GM10266 (cell line): ENCODE results near the gene MCM3AP.

Source experiments
- DNase-seq: peaks from one replicate; pipeline ENCODE4 v3.0.0; 2012; ENCODE audit errors: extremely low spot score
- TF ChIP-seq, protein P1 (sequence below): IDR thresholded peaks from 2 replicates; pipeline ENCODE4 v1.5.1; 2012; ENCODE audit warnings: mild to moderate bottlenecking, low read depth; ENCODE audit not compliant: control insufficient read depth, insufficient read depth; ENCODE audit errors: missing control alignments

MCM3AP gene

GRCh38 chr21:46195595-46196195 lies 89.7 kb downstream of the MCM3AP start:
- no peak for DNase-seq
- TF ChIP-seq, protein P1, sequence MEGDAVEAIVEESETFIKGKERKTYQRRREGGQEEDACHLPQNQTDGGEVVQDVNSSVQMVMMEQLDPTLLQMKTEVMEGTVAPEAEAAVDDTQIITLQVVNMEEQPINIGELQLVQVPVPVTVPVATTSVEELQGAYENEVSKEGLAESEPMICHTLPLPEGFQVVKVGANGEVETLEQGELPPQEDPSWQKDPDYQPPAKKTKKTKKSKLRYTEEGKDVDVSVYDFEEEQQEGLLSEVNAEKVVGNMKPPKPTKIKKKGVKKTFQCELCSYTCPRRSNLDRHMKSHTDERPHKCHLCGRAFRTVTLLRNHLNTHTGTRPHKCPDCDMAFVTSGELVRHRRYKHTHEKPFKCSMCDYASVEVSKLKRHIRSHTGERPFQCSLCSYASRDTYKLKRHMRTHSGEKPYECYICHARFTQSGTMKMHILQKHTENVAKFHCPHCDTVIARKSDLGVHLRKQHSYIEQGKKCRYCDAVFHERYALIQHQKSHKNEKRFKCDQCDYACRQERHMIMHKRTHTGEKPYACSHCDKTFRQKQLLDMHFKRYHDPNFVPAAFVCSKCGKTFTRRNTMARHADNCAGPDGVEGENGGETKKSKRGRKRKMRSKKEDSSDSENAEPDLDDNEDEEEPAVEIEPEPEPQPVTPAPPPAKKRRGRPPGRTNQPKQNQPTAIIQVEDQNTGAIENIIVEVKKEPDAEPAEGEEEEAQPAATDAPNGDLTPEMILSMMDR = no peak

DNA sequence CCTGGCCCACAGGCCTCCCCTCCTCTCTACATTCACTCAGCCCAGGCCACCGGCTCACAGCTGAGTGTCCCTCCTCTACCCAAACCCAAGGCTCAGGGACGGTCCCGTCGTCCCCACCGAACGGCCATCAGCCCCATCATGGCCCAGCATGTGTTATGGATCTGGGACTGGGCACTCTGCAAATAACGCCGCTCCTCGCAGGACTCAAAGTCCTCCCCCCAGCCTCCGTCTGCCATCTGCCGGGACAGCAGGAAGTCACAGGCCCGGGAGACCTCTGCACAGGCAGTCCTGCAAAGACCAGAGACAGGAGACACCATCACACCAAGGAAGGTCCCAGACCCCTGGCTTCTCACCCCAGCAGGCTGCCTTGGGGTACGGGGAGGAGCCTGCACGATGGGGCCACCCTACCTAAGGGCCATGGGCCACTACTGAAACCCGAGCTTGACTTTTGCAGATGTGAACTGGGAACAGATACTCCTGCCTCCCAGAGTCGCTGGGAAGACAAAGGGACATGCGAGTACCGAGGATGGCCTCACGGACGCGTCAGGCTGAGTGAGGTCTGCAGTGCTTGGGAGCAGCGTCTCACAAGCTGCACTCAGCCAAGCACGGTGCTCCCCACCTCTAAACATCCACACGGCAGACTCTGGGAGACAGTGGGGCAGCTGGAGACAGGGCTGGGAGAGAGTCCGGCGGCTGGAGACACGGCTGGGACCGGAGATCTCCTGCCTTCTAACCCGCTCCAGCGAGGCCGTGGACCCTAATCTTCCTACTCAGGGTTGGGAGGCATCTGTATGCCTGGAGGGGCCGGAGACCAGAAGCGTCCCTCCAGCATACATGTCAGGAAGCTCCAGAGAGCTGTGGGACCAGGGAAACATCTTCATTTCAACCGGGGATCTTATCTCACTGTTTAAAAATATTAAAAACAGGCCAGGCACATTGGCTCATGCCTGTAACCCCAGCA lies 90.8 kb downstream of the MCM3AP start:
- no peak for DNase-seq

GRCh38 chr21:46193829-46194373 lies 91.5 kb downstream of the MCM3AP start:
- TF ChIP-seq, protein P1 = no peak
- DNase-seq = no peak

More for the DNA sequence above, 90.8 kb downstream of the MCM3AP start:
- TF ChIP-seq, protein P1 = no peak

GRCh38 chr21:46191686-46192575 lies 93.5 kb downstream of the MCM3AP start:
- DNase-seq = no peak
- TF ChIP-seq, protein P1 = no peak

DNA sequence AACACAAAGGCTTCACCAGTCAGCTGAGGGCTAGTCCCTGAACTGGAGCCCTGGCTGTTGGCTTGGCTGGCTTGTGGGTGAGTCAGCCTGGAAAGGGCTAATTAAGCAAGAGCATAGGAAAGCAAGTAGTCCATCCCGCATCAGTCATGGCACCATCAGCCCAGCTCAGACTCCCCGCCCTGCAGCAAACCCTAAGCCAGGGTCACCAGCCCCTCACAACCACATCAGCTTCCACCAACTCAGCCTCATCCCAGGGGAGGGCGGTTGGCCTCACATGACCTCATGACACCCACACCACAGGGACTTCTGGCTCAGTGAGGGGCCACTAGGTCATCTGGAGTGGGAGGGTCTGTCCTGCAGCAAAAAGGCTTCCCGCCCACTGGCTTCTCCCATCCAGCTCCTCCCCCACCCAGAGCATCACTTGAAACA lies 94.1 kb downstream of the MCM3AP start:
- no peak for DNase-seq
- TF ChIP-seq, protein P1 = no peak

GRCh38 chr21:46190491-46191131 lies 94.8 kb downstream of the MCM3AP start:
- TF ChIP-seq, protein P1 = no peak

More at GRCh38 chr21:46190491-46191131, 94.8 kb downstream of the MCM3AP start:
- DNase-seq = no peak
